CD4-positive, alpha-beta T cell treated with Interleukin-17A for 4 hours (primary cell): Measurements from ENCODE around the gene HMX2.

ENCODE experiments used
- DNase-seq: peaks from one replicate; pipeline ENCODE4 v3.0.0-alpha.2; 2020; ENCODE audit warnings: mixed read lengths

The HMX2 gene, protein sequence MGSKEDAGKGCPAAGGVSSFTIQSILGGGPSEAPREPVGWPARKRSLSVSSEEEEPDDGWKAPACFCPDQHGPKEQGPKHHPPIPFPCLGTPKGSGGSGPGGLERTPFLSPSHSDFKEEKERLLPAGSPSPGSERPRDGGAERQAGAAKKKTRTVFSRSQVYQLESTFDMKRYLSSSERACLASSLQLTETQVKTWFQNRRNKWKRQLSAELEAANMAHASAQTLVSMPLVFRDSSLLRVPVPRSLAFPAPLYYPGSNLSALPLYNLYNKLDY

DNA sequence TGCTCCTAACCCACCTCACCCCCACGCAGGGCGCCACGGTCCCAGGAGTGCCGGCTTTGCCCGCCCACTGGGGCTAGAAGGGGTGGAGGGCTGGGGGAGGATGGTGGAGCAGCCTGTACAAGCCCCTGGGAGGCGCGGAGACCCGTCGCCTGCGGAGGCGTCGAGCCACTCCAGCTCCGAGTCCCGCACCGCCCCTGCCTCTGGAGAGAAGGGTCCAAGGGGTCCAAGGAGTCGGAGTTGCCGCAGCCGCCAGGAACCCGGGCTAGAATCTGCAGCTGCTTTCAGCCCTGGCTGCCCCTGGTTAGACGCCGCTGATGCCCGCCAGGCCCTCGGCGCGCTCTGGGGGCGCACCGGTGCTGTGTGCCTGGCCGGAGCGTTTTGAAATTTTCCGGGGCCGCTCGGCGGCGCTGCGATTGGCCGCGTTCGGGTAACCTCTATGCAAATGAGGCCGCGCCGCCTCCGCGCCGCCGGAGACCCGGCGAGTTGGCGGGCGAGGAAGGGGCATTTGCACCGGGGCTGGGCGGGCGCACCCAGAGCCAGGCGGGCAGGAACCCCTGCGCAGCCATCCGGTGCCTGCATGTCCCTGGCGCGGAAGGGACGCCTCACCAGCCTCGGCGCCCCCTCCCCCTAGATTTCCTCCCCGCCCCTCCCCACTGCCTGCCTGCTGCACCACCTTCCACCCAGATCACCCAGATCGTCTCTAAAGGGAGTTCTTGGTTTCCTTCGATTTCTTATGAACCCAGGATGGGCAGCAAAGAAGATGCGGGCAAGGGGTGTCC is at the start of gene HMX2:
TSS of gene HMX2 (plus strand) at position 502 of the 779 bp plus-strand sequence. CDS start at position 745, 243 bp downstream.
- DNase-seq = peak; percentile 53

DNA sequence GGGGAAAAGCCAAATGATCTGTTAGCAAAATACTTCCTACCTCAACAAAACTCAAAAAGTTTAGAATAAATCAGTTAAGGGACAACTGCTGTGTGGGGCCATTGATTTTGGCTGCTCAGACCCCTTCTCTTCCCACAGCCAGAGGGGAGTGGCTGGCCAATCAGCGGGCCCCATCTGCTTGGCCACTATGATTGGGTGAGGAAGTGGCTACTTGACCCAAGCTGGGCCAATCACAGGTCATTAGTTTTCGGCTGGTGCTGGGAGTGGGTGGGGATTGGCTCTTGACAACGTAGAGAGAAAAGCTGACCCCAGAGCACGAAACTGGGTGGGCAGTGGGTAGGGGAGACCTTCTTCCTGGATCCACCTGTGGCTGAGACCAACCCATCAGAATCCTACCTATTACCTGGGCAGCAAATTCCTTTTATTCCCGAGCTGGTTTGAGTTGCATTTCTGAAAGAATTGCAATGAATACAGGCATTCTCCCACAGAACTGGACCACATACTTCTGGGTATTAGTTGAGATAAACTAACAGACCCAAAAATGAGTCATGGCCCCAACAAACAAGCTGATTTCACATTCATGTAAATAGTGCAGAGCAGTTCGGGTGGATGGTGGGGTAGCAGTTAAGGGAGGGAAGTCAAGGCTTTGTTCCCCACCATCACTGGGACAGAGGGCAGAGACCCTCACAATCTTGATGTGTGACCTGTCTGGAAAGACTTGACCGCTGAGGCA is 47.7 kb upstream of the HMX2 start:
- DNase-seq = no peak

GRCh38 chr10:123101872-123102271 is 46.1 kb upstream of the HMX2 start:
- no peak for DNase-seq

- no peak for DNase-seq
Measured at GRCh38 chr10:123102673-123103072, 45.3 kb upstream of the HMX2 start.

DNA sequence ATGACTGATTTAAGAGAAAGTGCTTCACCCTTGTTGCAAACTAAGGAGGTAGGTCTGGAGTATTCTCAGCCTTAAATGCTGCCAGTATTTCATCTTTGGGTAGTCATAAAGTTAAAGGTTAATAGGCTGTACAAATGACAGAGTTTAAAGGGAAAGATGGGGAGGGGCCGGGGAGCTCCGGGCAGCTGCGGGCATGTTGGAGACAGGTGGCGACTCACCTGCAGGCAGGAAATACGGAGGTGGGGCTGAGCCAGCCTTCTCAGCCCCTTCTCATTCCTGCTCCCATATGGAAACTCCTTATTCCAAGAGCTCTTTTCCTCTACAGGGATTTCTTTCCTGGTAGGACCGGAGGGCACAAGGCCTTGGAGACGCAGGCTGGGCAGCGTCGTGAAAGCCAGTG is 44.0 kb upstream of the HMX2 start:
- DNase-seq = no peak

DNA sequence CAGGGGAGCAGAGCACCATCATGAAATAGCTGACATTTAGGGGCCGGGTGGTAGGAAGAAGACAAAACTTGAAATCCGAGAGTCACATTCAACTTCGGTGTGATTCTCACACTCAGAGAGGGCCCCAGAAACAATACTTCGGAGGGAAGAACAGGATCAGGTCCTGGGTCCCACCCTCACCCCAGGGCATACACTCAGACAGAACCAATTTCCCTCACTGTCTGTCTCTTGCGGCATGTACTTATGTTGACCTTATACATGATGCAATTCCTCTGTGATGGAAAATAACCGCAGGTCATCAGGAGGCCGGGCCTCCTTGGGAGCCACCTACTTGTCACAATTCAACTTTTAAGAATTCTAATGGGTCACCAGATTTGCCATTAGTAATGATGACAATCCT is 38.5 kb upstream of the HMX2 start:
- DNase-seq = no peak

DNA sequence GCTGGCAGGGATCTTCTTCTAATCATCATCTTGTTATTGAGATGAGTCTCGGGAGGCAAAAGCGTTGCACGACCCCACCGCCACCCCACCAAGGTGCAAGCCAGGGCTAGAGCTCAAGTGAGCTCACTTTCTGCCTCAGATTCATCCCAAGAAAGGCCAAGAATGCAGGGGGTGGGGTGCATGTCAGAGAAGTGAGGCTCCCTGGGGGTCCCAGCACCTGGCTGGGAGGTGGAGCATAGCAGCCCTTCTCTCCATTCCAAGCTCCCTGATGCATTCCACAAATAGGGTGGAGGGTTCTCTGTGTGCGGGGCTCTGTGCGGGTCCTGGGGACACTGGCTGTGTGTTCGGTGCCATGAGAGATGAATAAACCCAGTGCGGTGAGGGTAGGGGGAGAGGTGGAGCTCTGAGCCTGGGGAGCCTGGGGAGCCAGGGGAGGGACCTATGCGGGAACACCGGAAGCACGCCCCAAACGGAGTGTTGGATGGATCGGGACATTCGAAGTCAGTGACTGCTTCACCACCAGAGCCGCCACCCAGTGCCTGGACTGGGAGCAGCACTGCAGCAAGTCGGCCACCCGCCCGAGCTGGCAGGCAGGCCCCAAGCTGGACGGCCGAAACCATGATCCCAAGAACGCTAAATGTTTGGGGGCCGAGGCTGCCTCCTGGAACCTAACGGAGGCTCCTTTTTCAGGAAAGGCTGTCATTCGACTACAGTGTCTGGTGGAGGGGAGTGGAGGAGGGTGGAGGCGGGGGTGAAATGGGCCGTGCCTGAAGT is 30.1 kb upstream of the HMX2 start:
- no peak for DNase-seq

- no peak for DNase-seq
Measured at GRCh38 chr10:123119081-123119480, 28.9 kb upstream of the HMX2 start.

GRCh38 chr10:123126246-123126645 is 21.7 kb upstream of the HMX2 start:
- DNase-seq = no peak

- DNase-seq = no peak
Measured at GRCh38 chr10:123129618-123130271, 18.2 kb upstream of the HMX2 start.

- DNase-seq = peak; percentile 92
Measured at GRCh38 chr10:123132576-123133477, 15.1 kb upstream of the HMX2 start.

GRCh38 chr10:123133541-123134342 is 14.2 kb upstream of the HMX2 start:
- no peak for DNase-seq

DNA sequence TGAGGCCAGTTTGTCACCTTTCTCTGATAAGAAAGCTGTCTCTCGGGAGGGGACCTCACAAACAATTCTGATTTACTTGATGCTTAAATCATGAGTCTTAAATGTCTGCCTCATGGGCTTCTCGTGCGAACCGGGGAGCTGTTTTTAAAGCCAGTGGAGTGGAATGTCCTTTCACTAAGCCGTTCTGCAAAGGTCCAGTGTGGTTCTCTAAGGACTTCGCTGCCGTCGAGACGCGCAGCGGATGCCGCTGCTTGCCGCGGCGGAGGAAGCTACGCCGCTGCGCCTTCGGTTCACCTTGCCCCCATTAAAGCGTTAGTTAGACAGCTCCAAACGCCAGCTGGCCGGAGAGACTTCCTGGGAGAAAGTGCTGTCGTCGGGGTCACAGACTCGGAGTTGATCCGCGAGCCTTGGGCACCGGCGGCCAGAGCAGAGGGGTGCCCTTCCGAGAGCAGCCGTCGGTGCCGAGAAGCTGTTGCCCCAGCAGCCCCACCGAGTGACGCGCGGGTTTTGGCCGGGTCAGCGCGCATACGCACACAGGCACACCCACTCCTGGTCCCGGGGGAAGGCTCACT is 13.5 kb upstream of the HMX2 start:
- no peak for DNase-seq

GRCh38 chr10:123134915-123135414 is 13.0 kb upstream of the HMX2 start:
- DNase-seq = no peak

DNA sequence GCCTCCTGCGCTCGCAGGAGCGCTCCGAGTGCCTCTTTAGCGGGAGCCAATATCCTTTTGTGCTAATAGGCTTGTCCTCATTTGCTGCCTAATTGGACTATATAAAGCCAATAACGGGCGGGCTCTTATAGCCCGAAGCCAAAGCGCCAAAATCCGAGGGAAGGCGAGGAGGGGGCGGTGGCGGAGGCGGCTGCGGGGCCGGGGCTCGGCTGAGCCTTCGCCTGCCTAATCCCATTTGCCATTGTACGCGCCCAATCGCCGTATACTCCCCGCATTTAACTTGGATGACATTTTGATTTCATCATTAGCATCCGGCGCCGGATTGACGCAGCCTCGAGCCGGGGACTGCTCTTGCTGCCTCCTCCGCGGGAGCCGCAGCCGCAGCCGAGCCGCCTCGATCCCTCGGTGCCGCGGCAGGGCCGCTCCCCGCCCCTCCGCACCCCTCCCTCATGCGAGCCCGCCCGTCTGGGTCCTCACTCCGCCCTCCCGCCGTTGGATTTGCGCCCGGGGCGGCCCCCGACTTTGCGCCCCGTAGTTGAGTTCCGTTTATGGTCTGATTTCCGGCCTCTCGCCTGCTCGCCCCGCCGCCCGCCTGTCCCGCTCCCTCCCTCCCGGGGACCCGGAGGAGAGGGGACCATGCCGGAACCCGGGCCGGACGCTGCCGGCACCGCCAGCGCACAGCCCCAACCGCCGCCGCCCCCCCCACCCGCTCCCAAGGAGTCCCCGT is 12.4 kb upstream of the HMX2 start, which contains the start of gene HMX3:
TSS of gene HMX3 (plus strand) at position 556 of the 727 bp plus-strand sequence. CDS start at position 637, 81 bp downstream.
- DNase-seq = peak; percentile 31

DNA sequence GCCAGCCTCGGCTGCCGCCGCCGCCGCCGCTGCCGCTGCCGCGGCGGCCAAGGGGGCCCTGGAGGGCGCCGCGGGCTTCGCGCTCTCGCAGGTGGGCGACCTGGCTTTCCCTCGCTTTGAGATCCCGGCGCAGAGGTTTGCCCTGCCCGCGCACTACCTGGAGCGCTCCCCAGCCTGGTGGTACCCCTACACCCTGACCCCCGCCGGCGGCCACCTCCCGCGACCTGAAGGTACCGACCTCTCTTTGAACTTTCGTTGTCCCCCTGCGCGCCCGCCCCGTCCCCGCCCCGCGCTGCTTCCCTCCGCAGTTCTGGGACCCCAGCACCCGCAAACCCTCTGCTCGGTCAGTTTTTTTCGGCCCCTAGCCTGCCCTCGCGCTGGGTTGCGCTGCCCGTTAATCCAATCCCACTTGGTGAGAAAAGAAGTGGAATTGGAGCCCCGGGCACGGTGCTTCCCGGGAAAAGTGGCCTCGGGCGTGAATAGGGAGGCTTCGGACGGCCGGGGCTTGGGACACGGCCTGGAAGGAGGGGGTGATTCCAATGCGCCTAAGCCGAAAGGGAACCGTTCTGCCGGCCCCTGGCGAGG is 11.6 kb upstream of the HMX2 start:
- DNase-seq = no peak

- DNase-seq = peak; percentile 26
Measured at GRCh38 chr10:123136806-123137642, 10.9 kb upstream of the HMX2 start.

DNA sequence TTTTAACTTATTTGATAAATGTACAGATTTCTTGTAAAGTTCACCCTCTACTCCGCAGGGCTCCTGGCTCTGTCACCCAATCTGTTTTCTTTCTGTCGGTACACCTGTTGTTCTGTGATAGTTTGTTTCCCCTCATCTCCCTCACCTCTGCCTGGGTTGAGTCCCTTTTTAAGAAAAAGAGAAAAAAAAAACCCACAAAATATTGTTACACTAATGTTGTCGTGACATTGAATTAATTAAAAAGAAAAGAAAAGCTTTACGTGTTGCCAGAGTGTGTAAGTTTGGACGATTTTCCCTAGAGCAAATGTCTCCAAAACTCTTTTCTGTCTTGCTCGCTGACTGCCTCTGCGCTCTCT is 8.8 kb upstream of the HMX2 start:
- DNase-seq = no peak
